ENCODE measurements around the gene ABHD14A.

DNA sequence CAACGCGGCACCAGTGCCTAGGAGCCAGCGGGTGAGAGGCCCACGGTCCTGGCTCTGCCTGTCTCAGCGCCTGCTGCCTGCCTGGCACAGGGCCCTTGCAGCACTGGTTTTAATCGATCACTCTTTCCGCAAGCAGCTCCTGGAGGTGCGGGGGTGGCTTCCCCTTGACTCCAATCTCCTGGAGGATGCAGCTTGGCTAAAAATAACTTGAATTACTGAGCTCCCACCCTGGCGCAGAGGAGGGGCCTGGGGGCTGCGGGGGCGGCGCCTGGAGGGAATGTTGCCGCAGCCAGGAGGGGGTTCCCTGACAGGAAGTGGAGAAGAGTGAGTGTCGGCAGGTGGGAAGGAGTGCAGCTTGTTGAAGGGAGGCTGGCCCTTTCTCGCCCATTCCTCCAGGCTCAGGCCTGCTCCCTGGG, 30.7 kb downstream of the ABHD14A start:
- TF ChIP-seq, protein P1, sequence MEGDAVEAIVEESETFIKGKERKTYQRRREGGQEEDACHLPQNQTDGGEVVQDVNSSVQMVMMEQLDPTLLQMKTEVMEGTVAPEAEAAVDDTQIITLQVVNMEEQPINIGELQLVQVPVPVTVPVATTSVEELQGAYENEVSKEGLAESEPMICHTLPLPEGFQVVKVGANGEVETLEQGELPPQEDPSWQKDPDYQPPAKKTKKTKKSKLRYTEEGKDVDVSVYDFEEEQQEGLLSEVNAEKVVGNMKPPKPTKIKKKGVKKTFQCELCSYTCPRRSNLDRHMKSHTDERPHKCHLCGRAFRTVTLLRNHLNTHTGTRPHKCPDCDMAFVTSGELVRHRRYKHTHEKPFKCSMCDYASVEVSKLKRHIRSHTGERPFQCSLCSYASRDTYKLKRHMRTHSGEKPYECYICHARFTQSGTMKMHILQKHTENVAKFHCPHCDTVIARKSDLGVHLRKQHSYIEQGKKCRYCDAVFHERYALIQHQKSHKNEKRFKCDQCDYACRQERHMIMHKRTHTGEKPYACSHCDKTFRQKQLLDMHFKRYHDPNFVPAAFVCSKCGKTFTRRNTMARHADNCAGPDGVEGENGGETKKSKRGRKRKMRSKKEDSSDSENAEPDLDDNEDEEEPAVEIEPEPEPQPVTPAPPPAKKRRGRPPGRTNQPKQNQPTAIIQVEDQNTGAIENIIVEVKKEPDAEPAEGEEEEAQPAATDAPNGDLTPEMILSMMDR (conservative IDR thresholded peaks at IDR 0.05 in 1 of 2, IDR thresholded peaks at IDR 0.05 in 1 of 2; ENCODE audit: low read depth in 1 of 2, low read length in 2 of 2), result no peak
- TF ChIP-seq EZH2 (IDR thresholded peaks at IDR 0.05; ENCODE audit: low read length, missing control alignments), result no peak

Measured in fibroblast of lung (primary cell).